Measurements from ENCODE around the gene KRT222.

The KRT222 gene

DNA sequence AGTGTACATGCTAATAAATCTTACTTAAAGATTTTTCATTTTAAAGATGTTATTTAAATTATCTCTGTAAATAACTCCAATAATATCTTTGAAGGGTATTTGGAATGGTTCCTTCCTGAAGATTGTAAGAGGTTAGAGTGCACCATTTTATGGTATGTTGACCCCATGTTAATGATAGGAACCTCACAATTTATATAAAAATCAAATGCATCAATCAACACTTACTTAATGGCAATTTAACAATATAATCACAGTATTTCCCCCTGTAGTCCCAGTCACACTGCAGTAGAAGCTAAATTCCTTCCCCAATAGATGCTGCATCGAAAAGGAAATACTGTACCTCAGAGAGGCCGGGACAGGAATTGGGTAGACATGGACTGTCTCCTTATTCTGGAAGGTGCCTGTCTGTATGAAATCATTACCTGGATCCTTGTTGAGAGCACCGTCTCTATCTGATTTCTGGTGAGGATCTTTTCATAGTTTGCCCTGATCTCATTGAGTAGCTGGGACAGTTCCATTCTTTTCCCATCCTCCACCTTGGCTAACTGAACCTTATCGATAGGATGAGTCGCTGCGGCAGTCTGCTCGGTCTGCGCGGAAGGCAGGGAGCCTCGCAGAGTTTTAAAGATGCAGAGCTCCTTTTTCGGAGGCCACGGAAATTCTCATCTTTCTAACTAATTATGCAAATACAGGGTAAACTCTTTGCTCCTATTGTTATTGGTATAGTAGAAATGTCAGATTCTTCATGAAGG is at the start of gene KRT222:
KRT222 (minus strand) TSS at position 596 of the 752 bp plus-strand sequence; CDS start at position 518, 78 bp downstream.
- DNase-seq (ENCODE audit: low read depth), result no peak

DNA sequence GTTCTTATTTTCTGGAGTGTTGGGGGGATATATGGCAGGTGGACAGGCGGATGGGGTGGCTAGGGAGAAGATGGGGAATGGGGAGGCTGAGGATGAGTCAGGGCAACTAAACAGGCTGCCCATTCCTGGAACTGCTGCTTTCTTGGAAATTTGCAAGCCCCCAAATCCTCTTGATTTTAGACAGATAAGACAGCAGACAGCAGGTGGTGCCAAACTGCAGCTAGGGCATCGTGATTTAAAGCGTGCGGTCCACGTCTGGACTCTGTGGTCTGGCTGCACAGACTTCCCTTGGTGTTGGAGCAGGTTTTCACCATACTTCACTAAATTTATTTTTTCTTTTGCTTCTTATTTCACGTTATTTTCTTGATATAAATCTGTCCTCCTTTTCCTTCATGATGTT is 49.5 kb upstream of the KRT222 start:
- no peak for DNase-seq (ENCODE audit: low read depth)

DNA sequence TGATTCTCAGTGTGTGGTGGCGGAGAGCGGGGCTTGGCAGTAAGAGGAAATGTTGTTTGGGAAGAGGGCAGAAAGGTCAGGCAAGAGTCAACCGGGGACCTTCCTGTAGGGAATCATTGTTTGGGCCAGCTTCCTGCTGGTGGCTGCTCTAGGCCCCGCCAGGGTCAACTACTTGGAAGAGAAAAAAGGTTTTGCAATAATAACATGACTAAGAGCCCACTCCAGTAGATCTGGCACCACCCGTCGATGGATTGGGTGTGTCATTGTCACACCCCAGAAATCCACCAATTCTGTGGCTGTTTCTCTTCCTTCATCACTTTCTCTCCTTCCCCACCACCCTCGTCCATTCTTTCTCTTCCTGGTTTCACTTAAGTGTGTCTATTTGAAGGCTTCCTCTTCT is 42.8 kb upstream of the KRT222 start:
- no peak for DNase-seq (ENCODE audit: low read depth)

DNA sequence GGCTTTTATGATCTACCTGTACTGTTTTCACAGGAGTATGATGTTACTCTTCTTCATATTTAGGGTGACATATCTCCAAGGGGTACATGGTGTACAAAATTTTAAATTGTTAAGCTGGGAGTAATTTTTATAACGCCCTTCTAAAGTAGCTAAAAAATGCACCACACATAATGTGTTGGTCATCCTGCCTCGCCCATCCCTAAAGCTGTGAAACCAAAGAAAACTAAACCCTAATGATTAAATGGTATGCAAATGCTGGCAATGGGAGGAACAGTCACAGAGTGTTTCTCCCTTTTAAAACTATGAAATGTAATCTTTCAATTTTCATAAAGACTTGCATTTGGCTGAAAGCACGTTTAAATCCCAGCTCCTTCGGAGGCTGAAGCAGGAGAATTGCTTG is 40.6 kb upstream of the KRT222 start:
- no peak for DNase-seq (ENCODE audit: low read depth)

DNA sequence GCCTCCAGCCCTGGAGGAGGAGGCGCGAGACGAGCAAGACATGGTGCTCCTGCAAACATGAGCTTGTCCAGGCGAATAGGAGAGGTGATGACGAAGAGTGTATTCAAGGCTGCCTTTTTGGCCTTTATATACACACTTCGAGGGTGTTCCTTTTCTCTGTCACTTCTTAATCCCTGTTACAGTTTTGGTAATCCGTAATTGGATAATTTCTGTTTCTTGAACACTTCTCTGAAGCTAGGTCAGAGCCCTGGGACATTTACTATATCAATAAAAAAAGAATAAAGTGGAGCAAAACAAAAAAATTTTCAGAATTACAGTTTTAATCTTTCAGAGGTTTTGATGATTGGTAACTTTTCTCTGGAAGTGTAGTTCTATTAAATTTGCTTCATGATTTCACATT is 38.7 kb upstream of the KRT222 start, which contains the start of gene KRT24:
KRT24 (minus strand) TSS at position 101 of the 400 bp plus-strand sequence; CDS start at position 42, 59 bp downstream.
- DNase-seq (ENCODE audit: low read depth), result no peak

DNA sequence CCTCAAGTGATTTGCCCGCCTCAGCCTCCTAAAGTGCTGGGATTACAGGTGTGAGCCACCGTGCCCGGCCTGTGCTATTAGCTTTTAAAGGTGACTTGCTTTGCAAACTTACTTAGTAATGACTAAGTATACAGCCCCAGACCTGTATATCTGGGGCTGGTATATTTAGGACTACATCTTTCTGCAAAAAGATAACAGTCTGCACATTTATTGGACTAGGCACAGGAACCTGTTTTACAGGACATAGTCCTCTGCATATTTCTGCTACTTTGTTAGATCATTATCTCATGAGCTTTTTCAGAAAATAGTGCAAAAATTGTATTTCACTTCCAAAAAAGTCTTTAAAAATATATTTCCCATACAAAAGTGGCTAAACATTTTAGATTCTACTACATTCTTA is 37.3 kb upstream of the KRT222 start:
- no peak for DNase-seq (ENCODE audit: low read depth)

DNA sequence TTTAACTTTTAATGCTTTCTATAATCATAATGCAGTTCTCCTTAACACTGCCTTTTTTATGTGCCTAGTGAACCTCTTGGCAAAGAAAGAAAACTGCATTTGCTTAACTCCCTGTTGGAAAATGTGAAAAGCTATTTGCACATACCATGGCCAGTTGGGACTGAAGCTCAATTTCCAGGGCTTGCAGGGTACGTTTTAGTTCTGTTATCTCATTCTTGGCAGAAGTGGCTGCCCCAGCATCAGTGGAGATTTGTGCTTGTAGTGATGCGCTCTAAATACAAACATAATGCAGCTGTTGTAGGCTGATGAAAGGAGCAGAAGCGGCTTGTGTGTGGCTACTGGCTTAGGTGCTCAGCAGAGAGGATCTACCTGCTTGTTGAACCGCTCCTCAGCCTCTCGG is 34.9 kb upstream of the KRT222 start:
- DNase-seq (ENCODE audit: low read depth), result no peak

DNA sequence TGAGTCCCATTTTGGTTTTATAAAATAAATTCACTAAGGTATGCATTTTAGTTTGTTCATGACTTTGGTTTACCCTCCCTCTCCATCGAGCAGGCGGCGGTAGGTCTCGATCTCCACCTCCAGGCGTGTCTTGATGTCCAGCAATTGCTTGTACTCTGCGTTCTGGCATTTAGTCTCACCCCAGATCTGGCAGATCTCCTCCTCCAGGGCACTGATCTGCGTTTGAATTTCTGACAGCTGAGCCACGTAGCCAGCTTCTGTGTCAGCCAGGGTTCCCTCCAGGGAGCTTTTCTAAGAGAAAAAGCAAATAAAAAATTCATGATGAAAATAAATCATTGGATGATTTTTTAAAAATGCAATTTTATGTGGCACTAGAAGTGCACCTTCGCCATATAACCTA is 34.4 kb upstream of the KRT222 start:
- no peak for DNase-seq (ENCODE audit: low read depth)

DNA sequence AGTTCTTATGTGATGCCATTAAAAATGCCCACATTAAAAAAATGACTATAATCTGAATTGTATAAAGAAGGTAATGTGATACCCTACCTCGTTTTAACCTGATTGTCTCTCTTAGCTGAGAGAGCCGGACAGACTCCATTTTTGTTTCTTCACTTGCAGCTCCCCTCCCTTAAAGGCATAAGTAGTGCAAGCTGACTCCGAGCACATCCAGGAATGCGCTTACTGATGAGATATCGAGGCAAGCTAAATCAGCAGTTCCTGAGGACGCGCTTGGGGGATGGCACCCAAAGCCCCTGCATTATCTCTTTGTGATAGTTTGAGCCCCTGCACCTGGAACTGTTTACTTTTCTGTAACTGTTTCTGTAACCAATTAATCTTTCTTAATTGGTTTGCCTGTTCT is 32.3 kb upstream of the KRT222 start:
- DNase-seq (ENCODE audit: low read depth), result no peak

DNA sequence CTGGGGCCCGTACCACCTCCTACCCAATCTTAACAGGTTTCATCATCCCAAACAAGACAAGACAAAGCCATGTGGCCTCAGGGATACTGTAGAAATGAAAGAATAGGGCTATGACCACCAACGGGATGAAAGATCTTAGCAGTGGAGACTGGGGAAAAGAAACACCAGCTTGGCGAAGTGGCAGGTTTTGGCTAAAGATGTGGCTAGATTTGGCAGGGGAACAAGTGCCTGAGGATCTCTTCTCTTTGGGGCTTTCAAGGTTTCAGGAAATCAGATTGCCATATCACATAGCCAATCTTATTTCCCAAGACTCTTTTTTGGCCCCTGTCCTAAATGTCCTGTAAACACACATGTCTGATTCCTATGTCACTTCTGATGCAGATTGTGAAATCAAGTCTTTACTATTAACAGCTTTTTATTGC is 31.7 kb upstream of the KRT222 start:
- no peak for DNase-seq (ENCODE audit: low read depth)

DNA sequence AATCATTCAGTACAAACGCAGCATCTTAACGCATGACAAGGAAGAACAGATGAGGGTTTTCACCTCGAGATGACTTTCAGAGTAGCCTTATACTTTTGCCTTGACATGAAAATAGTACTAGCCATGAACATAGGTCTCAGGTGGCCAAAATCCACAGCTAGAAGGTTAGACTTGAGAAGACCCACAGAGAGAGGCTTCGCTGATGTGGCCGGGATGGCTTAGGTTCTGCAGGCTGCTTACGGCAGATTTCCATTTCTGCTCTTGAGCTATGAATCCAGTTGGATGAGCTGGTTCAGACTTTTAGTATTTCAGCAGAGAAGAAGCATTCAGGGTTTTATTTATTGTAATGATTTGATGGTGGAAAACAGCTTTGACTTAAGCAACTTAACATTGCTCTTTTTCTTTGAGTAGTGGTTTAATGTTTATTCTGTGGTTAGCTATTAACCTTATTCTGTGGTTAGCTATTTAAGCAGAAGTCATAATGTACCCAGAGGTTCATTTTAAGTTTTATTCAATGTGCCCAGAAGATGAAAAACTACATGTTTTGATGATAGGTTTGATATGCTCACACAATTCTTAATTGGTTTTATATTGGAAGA is 31.0 kb upstream of the KRT222 start:
- DNase-seq (ENCODE audit: low read depth), result no peak

DNA sequence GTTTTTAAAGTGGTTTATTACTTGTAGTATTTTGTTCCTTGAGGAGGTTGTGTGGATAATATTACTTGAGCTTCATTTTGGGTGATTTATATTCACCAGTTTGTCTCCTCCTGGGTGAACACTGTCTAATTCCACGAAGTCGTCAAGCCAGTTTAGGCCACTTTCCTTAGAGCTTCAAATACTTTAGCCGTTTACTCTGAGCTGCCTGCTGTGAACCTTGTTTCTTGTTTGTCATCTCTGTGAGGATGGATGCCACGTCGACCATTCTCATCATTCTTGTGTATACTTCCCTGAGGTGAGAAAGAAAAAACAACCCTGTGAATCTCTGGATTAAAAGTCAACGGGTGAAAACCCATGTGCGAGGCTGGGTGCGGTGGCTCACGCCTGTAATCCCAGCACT is 29.6 kb upstream of the KRT222 start:
- no peak for DNase-seq (ENCODE audit: low read depth)

DNA sequence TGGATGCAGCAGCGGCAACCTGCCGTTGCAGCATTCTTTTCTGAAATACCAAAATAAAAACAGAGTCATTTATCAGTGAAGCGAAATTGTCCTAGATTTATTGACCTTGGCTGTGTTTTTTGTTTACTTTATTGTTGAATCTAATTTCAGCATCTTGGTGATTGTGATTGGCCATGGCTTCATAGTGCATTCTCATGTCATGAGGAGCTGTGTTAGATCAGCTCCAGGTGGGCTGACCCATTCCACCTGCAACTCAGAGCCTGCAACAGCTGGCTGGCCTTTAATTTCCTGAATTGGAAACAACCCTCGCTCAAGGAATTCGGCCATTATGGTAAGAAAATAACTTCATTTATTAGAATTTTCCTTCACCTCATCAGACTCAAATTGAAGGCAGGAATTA is 22.1 kb upstream of the KRT222 start:
- no peak for DNase-seq (ENCODE audit: low read depth)

DNA sequence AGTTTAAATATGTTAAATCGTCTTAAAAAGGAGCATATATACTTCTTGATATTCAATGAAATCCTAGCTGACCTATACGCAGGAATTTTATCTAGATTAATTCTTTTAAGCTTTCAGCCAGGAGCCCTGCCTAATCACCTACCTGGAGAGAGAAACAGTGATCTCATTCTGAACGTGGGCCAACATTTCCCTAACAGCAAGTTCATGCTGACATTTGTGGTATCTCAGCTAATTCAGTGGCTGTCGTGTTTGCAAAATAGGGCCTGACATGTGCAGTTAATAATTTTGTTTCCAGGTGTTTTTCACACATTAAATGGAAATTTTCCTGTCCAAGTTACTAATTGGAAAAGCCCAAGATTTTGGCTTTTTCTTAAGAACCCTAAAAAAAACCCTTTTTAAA is 21.2 kb upstream of the KRT222 start:
- DNase-seq (ENCODE audit: low read depth), result no peak

DNA sequence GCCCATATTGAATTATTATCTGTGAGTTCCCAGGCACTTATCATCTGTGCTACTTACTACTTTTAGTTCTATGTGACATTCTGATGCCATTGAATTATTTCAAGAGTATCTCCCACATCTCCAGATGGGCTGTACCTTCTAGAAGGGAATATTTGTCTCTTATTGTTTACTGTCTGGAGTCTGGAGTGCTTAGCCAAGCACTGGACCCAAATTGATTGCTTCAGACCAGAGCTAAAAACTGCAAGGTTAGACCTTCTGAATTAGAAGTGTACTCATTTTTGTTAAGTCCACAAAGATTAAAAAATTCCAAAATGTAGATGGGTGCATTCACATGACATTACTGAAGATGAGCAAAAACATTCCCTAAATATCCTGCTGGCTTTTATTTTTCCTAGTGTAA is 16.0 kb upstream of the KRT222 start:
- no peak for DNase-seq (ENCODE audit: low read depth)

DNA sequence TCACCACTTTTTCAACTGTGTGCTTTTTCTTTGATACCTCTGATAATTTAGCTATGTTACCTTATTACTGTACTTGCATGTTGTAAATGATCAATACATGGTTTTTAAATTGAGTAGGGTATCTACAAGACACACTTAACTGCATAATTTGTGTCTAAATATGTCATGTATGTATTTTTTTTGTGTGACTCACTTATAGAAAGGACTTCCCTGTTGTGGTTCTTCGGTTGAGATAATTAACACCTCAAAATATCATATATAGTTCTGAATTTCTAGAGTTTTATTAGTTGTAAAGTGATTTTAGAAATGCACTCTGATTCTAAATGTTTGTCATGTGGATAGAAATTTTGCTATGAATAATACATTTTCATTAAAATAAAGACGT is 14.5 kb upstream of the KRT222 start:
- DNase-seq (ENCODE audit: low read depth), result no peak

DNA sequence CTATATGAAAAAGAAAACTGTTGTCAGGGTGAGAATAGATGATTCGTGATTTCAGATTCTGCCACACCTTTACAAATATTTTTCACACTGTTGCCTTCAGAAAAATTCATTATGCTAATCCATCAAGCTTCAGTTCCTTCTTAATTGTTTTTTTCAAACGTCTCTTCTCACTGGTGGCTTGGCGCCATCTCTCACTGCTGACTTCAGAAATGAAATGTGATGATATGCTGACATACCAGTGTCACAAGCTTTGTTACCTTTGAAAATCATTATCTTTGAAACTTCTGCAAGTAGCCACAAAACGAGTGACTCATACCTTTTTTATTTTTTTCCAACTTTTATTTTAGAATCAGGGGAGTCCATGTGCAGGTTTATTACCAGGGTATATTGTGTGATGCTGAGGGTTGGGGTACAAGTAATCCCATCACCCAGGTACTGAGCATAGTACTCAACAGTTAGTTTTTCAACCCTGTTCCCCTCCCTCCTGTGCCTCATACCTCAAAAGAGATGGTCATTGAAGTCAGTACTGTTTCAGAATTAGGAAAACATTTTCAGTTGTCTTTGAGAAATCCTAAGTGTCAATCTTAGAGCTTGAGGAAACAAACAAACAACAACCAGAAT is 14.0 kb upstream of the KRT222 start:
- DNase-seq (ENCODE audit: low read depth), result no peak

DNA sequence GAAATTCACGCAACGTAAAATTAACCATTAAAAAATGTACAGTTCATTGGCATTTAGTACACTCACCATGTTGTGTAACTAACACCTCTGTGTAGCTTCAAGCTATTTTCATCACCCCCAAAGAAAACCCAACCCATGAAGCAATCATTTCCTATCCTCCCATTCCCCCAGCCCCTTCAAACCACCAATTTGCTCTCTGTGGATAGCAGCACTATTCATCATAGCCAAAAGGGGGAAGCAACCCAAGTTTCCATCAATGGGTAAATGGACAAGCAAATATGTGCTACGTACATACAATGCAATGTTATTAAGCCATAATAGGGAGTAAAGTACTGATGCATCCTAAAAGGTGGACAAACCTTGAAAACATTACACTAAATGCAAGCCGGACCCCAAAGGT is 10.9 kb upstream of the KRT222 start:
- no peak for DNase-seq (ENCODE audit: low read depth)

DNA sequence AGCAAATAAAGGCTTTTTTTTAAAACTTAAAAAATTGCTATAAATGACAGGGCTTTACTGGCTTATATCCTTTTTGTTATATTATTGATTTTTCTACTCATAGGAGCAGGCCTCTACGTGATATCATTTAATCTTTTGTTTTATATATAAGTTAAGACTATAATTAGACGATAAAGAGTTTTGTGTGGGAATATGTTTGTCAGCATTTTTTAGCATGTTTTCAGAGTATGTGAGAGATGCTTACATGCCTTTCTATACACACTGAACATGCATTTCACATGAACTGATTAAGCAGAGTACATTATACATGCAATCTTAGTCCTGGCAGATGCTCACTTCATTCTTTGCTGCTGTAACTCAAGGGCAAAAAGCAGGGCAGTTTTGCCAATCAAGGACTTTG is 7.7 kb upstream of the KRT222 start:
- no peak for DNase-seq (ENCODE audit: low read depth)

DNA sequence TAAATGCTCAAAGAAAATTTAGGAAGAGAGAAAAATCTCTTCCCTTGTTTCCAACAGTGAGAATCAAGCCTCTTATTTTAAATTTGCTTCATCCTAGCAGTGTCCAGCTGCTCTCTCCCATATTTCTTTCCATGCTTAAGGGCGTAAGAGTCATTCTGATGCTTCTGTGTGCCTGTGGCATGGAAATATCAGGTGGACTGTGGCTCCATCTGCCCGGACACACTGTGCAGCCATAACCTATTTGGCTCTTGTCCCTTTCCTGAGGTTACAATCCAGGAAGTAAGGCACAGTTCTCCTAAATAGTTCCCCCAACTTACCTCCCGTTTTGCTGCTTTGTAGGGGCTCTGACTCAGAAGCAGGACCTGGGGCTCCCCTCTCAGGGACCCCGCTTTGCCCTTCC is 6.3 kb upstream of the KRT222 start:
- DNase-seq (ENCODE audit: low read depth), result no peak

DNA sequence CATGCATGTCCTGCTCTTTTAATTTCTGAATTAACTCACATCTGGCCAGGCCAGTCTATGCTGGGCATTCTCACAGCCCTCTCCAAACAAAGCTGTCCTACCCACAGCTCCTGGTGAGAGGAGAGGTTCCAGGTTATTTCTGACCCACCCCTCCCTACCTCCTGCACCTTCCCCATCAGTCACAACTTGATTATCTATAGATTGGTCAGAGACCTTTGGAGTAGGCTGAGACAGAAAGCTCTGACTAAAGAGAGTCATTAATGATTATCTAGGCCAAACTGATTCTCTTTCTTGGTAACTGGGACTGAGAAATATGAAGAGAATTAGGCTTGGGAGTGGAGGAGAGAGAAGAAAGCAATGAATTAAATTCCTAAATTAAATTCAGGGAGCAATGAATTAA is 1.4 kb upstream of the KRT222 start:
- no peak for DNase-seq (ENCODE audit: low read depth)

DNA sequence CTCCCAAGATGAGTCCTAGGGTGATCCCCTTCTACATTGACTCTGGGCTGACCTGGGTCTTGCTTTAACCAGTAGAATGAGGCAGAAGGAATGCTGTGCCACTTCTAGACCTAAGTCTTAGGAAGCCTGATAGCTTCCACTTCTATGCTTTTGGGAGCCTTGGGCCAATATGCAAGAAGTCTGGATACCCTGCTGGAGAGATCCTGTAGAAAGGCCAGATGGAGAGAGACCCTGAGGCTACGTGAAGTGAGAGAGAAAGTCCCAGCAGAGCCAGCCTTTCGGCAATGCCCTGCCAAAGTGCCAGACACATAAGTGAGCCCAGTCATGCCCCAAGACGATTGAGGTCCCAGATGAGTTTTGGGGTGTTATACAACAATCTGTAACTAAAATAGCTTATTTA is 1.7 kb downstream of the KRT222 start:
- DNase-seq (ENCODE audit: low read depth), result no peak

DNA sequence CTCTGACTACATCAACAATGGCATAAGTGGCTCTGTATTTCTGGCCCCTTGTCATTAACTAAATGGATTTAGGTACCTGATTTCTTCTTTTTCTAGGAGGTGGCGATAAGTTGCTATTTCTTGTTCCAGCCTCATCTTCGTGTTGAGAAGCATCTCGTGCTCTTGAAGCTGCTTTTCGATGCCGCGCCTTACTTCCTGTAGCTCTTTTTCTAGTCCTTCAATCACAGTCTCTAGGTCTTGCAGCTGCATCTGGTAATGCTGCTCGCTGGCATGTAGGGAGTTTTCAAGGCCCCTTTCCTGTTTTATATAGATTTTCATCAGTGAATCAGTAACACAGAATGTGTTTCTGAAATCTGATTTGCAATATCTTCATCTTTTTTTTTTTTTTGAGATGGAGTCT is 5.1 kb downstream of the KRT222 start:
- DNase-seq (ENCODE audit: low read depth), result no peak

DNA sequence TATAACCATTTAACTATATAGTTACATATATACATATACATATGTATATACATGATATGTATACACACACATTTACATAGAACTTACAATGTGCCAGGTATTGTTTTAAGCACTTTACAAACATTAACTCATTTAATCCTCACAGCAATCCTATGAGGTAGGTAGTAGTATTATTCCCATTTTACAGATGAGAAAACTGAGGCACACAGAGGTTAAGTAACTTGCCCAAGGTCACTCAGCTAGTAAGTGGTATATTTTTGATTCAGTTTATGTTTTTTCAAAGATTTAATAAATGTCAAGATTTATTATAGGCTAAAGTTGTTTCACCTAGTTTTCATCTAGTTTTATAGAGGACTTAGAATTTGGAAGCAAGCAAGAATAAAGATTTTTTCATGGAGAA is 6.6 kb downstream of the KRT222 start:
- DNase-seq (ENCODE audit: low read depth), result no peak
